ENCODE measurements around the gene CCDC85A. TPM values are rescaled to one million over a fixed set of nuclear protein-coding genes. Genes with fewer than 3 reads are reported as not detected.
A peak's percentile ranks its signal among the peaks of the same experiment; 100 is the strongest.

The CCDC85A gene
- total RNA-seq, 3 donors from 2014 or later: not detected

- Mint-ChIP-seq H3K36me3 (ENCODE audit: insufficient read depth) (no peaks in the 10 kb centered on the region), H3K9me3 (no peaks in the 10 kb centered on the region), H3K4me3 (no peak overlapping the region), H3K4me1 (ENCODE audit: low read depth) (peaks cover under 1% of the 10 kb centered on the region), H3K27me3 (ENCODE audit: low read depth) (peaks cover 32% of the 10 kb centered on the region)
- ATAC-seq (no peak), DNase-seq (no peak)
These were observed 3.9 kb upstream of the CCDC85A start for GRCh38 chr2:56179931-56180330.

DNA sequence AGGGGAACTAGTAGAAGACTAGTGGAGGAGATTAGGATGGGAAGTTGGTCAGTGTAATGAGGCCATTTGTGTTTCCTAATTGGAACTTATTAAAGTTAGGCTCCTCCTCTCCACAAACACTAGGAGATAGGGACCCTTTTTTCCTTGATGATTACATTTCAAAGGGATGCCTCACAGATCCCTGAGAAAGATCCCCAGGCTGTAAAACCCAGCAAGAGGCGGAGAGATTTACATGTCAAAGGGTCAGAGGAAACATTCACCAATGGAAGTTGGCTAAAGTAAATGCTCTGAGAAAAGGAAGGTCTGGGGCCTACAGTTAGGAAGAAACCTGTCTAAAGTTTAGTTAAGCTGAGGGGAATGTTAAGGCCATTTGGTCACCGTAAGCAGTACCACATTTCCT is 1.4 kb upstream of the CCDC85A start:
- ATAC-seq (no peak), DNase-seq (no peak)
- H3K27me3 Mint-ChIP-seq (ENCODE audit: low read depth): peaks cover 54% of the 10 kb centered on the region

GRCh38 chr2:56184500-56185011 is 766 bp downstream of the CCDC85A start:
- no peaks in the 10 kb centered on the region for H3K36me3 Mint-ChIP-seq (ENCODE audit: insufficient read depth)
- peak; percentile 16 to 17 for ATAC-seq

More for the DNA sequence above, 1.4 kb upstream of the CCDC85A start:
- Mint-ChIP-seq H3K4me3 (no peak overlapping the region), H3K36me3 (ENCODE audit: insufficient read depth) (no peaks in the 10 kb centered on the region), H3K4me1 (ENCODE audit: low read depth) (peaks cover 8% of the 10 kb centered on the region), H3K9me3 (no peaks in the 10 kb centered on the region)

GRCh38 chr2:56185101-56185581 is 1.4 kb downstream of the CCDC85A start:
- H3K9me3 Mint-ChIP-seq: no peaks in the 10 kb centered on the region
- H3K36me3 Mint-ChIP-seq (ENCODE audit: insufficient read depth): no peaks in the 10 kb centered on the region
- ATAC-seq (no peak), DNase-seq (no peak)
- H3K4me1 Mint-ChIP-seq (ENCODE audit: low read depth): peaks cover 8% of the 10 kb centered on the region
- peak overlapping the region; percentile 57 for H3K4me3 Mint-ChIP-seq
- peaks cover 56% of the 10 kb centered on the region for H3K27me3 Mint-ChIP-seq (ENCODE audit: low read depth)

More at GRCh38 chr2:56184500-56185011, 766 bp downstream of the CCDC85A start:
- peaks cover 8% of the 10 kb centered on the region for H3K4me1 Mint-ChIP-seq (ENCODE audit: low read depth)
- H3K9me3 Mint-ChIP-seq: no peaks in the 10 kb centered on the region
- peaks cover 56% of the 10 kb centered on the region for H3K27me3 Mint-ChIP-seq (ENCODE audit: low read depth)
- H3K4me3 Mint-ChIP-seq: no peak overlapping the region
- DNase-seq: no peak

DNA sequence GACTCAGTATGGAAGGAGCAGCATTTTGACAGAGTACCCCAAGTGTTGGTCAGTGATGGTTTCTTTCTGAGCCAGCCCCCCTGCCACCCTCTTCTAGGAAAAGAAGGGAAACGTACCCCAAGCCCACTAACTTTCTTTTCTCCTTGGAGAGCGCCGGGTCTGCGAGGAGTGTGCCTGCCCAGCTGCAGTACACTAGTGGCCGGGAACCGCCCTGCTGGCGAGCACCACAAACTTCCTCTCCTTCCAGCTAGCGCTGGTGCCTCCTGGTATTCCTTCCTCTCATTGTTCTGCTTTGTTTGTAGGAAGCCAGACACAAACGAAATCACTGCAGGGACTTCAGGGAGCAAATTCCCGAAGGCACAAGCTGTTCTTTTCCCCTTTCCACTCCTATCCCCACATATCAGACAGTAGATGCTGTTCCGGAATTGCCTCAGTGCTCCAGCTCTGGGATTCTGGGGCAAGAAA is 1.8 kb downstream of the CCDC85A start:
- Mint-ChIP-seq H3K4me1 (ENCODE audit: low read depth) (peaks cover 8% of the 10 kb centered on the region), H3K9me3 (no peaks in the 10 kb centered on the region), H3K4me3 (peak overlapping the region; percentile 10), H3K36me3 (ENCODE audit: insufficient read depth) (no peaks in the 10 kb centered on the region), H3K27me3 (ENCODE audit: low read depth) (peaks cover 54% of the 10 kb centered on the region)
- DNase-seq: no peak
- ATAC-seq: no peak

DNA sequence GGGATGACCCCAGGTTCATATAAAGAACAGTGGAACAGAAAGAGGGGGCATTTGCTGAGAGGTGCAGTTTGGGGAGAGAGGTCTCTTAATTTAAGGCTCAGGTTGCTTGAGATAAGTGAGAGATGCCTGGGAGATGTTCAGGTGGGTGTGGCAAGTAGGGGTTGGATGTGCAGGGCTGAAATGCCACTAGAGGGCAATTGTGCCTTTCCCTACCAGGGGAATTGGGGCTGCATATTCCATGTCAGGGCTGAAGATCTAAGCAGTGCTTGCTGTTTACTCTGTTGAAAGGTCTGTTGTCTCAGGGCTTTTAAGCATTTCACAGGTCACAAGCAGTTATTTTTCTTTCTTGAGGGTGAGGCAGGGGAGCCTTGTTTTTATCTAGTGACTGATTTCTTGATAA is 7.8 kb downstream of the CCDC85A start:
- Mint-ChIP-seq H3K27me3 (ENCODE audit: low read depth) (peaks cover 12% of the 10 kb centered on the region), H3K4me1 (ENCODE audit: low read depth) (no peaks in the 10 kb centered on the region), H3K36me3 (ENCODE audit: insufficient read depth) (no peaks in the 10 kb centered on the region), H3K4me3 (no peak overlapping the region), H3K9me3 (no peaks in the 10 kb centered on the region)
- DNase-seq (no peak), ATAC-seq (no peak)

DNA sequence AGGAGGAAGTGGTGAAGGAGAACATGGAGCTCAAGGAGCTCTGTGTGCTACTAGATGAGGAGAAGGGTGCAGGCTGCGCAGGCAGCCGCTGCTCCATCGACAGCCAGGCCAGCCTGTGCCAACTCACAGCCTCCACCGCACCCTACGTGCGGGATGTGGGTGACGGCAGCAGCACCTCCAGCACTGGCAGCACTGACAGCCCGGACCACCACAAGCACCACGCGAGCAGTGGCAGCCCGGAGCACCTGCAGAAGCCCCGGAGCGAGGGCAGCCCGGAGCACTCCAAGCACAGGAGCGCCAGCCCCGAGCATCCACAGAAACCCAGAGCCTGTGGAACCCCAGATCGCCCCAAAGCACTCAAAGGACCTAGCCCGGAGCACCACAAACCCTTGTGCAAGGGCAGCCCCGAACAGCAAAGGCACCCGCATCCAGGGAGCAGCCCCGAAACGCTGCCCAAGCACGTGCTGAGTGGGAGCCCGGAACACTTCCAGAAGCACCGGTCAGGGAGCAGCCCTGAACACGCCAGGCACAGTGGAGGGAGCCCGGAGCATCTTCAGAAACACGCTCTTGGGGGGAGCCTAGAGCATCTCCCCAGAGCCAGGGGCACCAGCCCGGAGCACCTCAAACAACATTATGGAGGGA is 9.0 kb downstream of the CCDC85A start:
- no peaks in the 10 kb centered on the region for H3K36me3 Mint-ChIP-seq (ENCODE audit: insufficient read depth)
- no peaks in the 10 kb centered on the region for H3K4me1 Mint-ChIP-seq (ENCODE audit: low read depth)
- ATAC-seq: no peak
- H3K4me3 Mint-ChIP-seq: no peak overlapping the region
- no peaks in the 10 kb centered on the region for H3K9me3 Mint-ChIP-seq
- no peak for DNase-seq
- peaks cover 2% of the 10 kb centered on the region for H3K27me3 Mint-ChIP-seq (ENCODE audit: low read depth)

- DNase-seq (no peak), ATAC-seq (no peak)
- H3K4me1 Mint-ChIP-seq (ENCODE audit: low read depth): no peaks in the 10 kb centered on the region
- H3K9me3 Mint-ChIP-seq: no peaks in the 10 kb centered on the region
- no peaks in the 10 kb centered on the region for H3K27me3 Mint-ChIP-seq (ENCODE audit: low read depth)
- H3K36me3 Mint-ChIP-seq (ENCODE audit: insufficient read depth): no peaks in the 10 kb centered on the region
- H3K4me3 Mint-ChIP-seq: no peak overlapping the region
These were observed 11.8 kb downstream of the CCDC85A start for GRCh38 chr2:56195563-56195962.

- Mint-ChIP-seq H3K9me3 (no peaks in the 10 kb centered on the region), H3K36me3 (ENCODE audit: insufficient read depth) (no peaks in the 10 kb centered on the region), H3K4me1 (ENCODE audit: low read depth) (no peaks in the 10 kb centered on the region), H3K4me3 (no peak overlapping the region), H3K27me3 (ENCODE audit: low read depth) (no peaks in the 10 kb centered on the region)
- DNase-seq: no peak
- no peak for ATAC-seq
These were observed 14.0 kb downstream of the CCDC85A start for GRCh38 chr2:56197816-56198215.

GRCh38 chr2:56198936-56199335 is 15.1 kb downstream of the CCDC85A start:
- no peak overlapping the region for H3K4me3 Mint-ChIP-seq
- H3K4me1 Mint-ChIP-seq (ENCODE audit: low read depth): no peaks in the 10 kb centered on the region
- ATAC-seq (no peak), DNase-seq (no peak)
- no peaks in the 10 kb centered on the region for H3K27me3 Mint-ChIP-seq (ENCODE audit: low read depth)
- no peaks in the 10 kb centered on the region for H3K36me3 Mint-ChIP-seq (ENCODE audit: insufficient read depth)
- no peaks in the 10 kb centered on the region for H3K9me3 Mint-ChIP-seq

- no peak overlapping the region for H3K4me3 Mint-ChIP-seq
- no peaks in the 10 kb centered on the region for H3K9me3 Mint-ChIP-seq
- ATAC-seq: no peak
- no peak for DNase-seq
- H3K27me3 Mint-ChIP-seq (ENCODE audit: low read depth): no peaks in the 10 kb centered on the region
- no peaks in the 10 kb centered on the region for H3K36me3 Mint-ChIP-seq (ENCODE audit: insufficient read depth)
- no peaks in the 10 kb centered on the region for H3K4me1 Mint-ChIP-seq (ENCODE audit: low read depth)
These were observed 15.7 kb downstream of the CCDC85A start for GRCh38 chr2:56199492-56199891.

GRCh38 chr2:56202381-56203121 is 18.8 kb downstream of the CCDC85A start:
- no peak for ATAC-seq
- no peak overlapping the region for H3K4me3 Mint-ChIP-seq
- no peaks in the 10 kb centered on the region for H3K36me3 Mint-ChIP-seq (ENCODE audit: insufficient read depth)
- DNase-seq: no peak
- H3K27me3 Mint-ChIP-seq (ENCODE audit: low read depth): no peaks in the 10 kb centered on the region
- no peaks in the 10 kb centered on the region for H3K4me1 Mint-ChIP-seq (ENCODE audit: low read depth)
- no peaks in the 10 kb centered on the region for H3K9me3 Mint-ChIP-seq

GRCh38 chr2:56204556-56204955 is 20.8 kb downstream of the CCDC85A start:
- no peaks in the 10 kb centered on the region for H3K27me3 Mint-ChIP-seq (ENCODE audit: low read depth)
- DNase-seq (no peak), ATAC-seq (no peak)
- H3K4me3 Mint-ChIP-seq: no peak overlapping the region
- H3K9me3 Mint-ChIP-seq: no peaks in the 10 kb centered on the region
- no peaks in the 10 kb centered on the region for H3K4me1 Mint-ChIP-seq (ENCODE audit: low read depth)
- H3K36me3 Mint-ChIP-seq (ENCODE audit: insufficient read depth): no peaks in the 10 kb centered on the region

- Mint-ChIP-seq H3K36me3 (ENCODE audit: insufficient read depth) (no peaks in the 10 kb centered on the region), H3K4me3 (no peak overlapping the region), H3K9me3 (no peaks in the 10 kb centered on the region), H3K27me3 (ENCODE audit: low read depth) (no peaks in the 10 kb centered on the region), H3K4me1 (ENCODE audit: low read depth) (no peaks in the 10 kb centered on the region)
- no peak for ATAC-seq
- no peak for DNase-seq
These were observed 22.5 kb downstream of the CCDC85A start for GRCh38 chr2:56206250-56206649.

DNA sequence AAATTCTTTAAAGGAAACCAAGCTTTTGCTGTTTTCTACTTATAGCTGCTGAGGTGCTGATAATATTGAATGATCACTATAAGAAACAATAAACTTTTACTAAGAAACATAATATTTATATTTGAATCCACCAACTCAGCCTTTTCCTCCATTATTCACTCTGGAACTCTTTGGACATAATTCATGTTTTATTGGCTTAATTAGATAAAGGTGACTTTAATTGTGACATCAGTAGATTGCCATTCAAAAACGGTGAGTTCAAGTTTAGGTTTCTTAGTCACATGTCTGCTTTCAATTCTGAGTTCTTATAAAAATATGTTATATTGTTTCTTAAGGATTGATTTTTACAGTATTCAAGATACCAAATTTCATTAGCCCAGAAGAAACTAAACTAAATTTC is 24.0 kb downstream of the CCDC85A start:
- H3K4me3 Mint-ChIP-seq: no peak overlapping the region
- DNase-seq (no peak), ATAC-seq (no peak)
- H3K36me3 Mint-ChIP-seq (ENCODE audit: insufficient read depth): no peaks in the 10 kb centered on the region
- no peaks in the 10 kb centered on the region for H3K27me3 Mint-ChIP-seq (ENCODE audit: low read depth)
- H3K9me3 Mint-ChIP-seq: peaks cover 3% of the 10 kb centered on the region
- no peaks in the 10 kb centered on the region for H3K4me1 Mint-ChIP-seq (ENCODE audit: low read depth)

All from activated T-cell treated with anti-CD3 and anti-CD28 coated beads, Interleukin-2, amount 50 U/mL, for 4 hours (primary cell).